Adipocyte (in vitro differentiated cells): ENCODE measurements around the gene HBZ.
"Not testable (repeated sequence)": the region's sequence is repeated elsewhere in the genome, so short reads cannot be mapped to it uniquely, and the experiment has no call there.

ENCODE experiments used
- DNase-seq: peaks from one replicate; pipeline ENCODE4 v3.0.0-alpha.2; 2015; ENCODE audit warnings: low read depth
- H3K27me3 ChIP-seq: replicated peaks from 2 replicates; pipeline ENCODE4 v1.7.0; 2013; ENCODE audit warnings: mild to moderate bottlenecking, low read length, moderate library complexity; ENCODE audit not compliant: control insufficient read depth, insufficient read depth
- H3K36me3 ChIP-seq: 2 replicates; pipeline ENCODE4 v1.7.0; 2013; ENCODE audit warnings: low read length, mild to moderate bottlenecking, moderate library complexity; ENCODE audit not compliant: control insufficient read depth, insufficient read depth, severe bottlenecking
- H3K4me1 ChIP-seq: 2 replicates; pipeline ENCODE4 v1.7.0; 2013; ENCODE audit warnings: mild to moderate bottlenecking, low read length, moderate library complexity; ENCODE audit not compliant: control insufficient read depth, insufficient read depth
- H3K4me3 ChIP-seq: 2 replicates; pipeline ENCODE4 v1.7.0; 2013; ENCODE audit warnings: mild to moderate bottlenecking, low read length, moderate library complexity
- H3K9ac ChIP-seq: 2 replicates; pipeline ENCODE4 v1.7.0; 2013; ENCODE audit warnings: mild to moderate bottlenecking, low read length, moderate library complexity
- H3K9me3 ChIP-seq: 2 replicates; pipeline ENCODE4 v1.7.0; 2013; ENCODE audit warnings: mild to moderate bottlenecking, low read length, moderate library complexity; ENCODE audit not compliant: control insufficient read depth

The HBZ gene

DNA sequence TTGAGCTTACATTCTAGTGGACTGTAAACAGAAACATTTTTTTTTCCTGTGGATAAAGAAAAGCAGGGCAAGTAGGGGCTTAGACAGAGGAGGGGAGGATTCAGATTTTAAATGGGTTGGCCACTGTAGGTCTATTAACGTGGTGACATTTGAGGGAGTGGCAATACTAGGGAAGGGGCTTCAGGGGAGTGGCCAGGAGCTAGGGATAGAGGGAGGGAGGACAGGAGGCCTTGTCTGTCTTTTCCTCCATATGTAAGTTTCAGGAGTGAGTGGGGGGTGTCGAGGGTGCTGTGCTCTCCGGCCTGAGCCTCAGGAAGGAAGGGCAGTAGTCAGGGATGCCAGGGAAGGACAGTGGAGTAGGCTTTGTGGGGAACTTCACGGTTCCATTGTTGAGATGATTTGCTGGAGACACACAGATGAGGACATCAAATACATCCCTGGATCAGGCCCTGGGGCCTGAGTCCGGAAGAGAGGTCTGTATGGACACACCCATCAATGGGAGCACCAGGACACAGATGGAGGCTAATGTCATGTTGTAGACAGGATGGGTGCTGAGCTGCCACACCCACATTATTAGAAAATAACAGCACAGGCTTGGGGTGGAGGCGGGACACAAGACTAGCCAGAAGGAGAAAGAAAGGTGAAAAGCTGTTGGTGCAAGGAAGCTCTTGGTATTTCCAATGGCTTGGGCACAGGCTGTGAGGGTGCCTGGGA, 6.8 kb downstream of the HBZ start:
- H3K9me3 ChIP-seq: no peaks in the 10 kb centered on the region
- H3K9ac ChIP-seq: no peak overlapping the region
- no peaks in the 10 kb centered on the region for H3K36me3 ChIP-seq
- H3K4me1 ChIP-seq: peaks cover 3% of the 10 kb centered on the region
- DNase-seq: no peak
- H3K4me3 ChIP-seq: no peak overlapping the region
- peaks cover 37% of the 10 kb centered on the region for H3K27me3 ChIP-seq

DNA sequence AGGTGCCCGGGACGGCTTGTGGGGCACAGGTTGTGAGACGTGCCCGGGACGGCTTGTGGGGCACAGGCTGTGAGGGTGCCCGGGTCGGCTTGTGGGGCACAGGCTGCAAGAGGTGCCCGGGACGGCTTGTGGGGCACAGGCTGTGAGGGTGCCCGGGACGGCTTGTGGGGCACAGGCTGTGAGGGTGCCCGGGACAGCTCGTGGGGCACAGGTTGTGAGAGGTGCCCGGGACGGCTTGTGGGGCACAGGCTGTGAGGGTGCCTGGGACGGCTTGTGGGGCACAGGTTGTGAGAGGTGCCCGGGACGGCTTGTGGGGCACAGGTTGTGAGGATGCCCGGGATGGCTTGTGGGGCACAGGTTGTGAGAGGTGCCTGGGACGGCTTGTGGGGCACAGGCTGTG, 7.8 kb downstream of the HBZ start:
- H3K36me3 ChIP-seq, H3K4me3 ChIP-seq, H3K4me1 ChIP-seq, DNase-seq, H3K9ac ChIP-seq, H3K9me3 ChIP-seq: not testable (repeated sequence)
- peaks cover 28% of the 10 kb centered on the region for H3K27me3 ChIP-seq

DNA sequence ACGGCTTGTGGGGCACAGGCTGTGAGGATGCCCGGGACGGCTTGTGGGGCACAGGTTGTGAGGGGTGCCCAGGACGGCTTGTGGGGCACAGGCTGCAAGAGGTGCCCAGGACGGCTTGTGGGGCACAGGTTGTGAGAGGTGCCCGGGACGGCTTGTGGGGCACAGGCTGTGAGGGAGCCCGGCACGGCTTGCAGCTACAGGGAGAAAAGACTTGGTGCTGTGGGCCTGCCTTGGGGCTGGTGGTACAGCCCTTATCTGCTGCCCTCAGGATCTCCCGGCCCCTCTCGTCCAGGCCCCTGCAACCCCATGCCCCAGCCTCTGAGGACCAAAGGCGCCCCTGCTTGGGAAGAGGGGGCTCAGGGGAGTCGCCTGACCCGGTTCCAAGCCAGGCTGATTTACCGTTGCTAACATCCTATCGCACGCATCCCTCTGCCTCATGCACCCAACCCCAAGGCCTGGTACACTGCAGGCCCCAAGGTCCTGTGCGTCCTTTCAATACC, 8.3 kb downstream of the HBZ start:
- no peaks in the 10 kb centered on the region for H3K9me3 ChIP-seq
- no peaks in the 10 kb centered on the region for H3K36me3 ChIP-seq
- H3K9ac ChIP-seq: no peak overlapping the region
- no peak overlapping the region for H3K4me3 ChIP-seq
- DNase-seq: no peak
- peaks cover 28% of the 10 kb centered on the region for H3K27me3 ChIP-seq
- H3K4me1 ChIP-seq: peaks cover 2% of the 10 kb centered on the region

DNA sequence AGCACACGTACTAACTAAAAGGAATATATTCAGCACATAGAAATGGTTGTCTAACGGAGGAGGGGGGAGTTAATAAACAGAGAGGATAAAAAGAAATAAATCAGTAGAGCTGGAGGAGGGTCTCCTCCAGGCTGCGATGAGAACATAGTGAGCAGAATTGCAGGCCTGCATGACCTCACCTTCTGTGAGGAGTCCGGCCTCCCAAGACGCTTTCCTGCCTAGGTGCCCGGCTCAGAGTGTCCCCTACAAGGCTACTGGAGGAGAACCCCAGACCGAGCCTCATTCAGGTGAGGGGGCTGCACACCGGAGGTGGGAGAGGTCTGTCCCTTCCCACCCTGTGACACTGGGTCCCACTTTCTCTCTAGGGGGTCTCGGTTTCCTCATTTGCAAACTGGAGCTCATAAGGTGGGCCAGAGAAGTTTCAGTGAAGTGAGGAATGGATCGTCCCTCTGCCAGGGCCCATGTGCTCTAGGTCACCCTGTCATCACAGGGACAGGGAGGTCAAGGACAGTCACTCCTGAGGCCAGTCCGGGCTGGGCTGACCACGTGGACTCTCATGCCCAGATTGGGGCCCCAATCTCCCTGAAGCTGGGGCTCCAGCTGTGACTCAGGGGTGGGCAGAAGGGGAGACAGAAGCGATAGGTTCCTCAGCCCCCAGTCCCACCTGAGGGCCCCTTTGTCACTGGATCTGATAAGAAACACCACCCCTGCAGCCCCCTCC, 10.0 kb downstream of the HBZ start:
- Histone ChIP-seq H3K27me3 (peaks cover 31% of the 10 kb centered on the region), H3K9ac (no peak overlapping the region), H3K4me1 (peaks cover 2% of the 10 kb centered on the region), H3K36me3 (no peaks in the 10 kb centered on the region), H3K4me3 (no peak overlapping the region), H3K9me3 (no peaks in the 10 kb centered on the region)
- DNase-seq: no peak

DNA sequence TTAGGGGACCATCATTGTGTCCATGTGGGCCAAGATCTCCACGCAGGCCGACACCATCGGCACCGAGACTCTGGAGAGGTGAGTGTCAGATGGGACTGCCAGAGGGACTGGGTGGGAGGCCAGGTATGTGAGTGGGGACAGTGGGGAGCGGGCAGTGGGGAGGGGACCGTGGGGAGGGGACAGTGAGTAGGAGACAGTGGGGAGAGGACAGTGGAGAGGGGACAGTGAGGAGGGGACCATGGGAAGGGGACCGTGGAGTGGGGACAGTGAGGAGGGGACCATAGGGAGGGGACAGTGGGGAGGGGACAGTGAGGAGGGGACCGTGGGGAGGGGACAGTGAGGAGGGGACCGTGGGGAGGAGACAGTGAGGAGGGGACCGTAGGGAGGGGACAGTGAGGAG, 10.7 kb downstream of the HBZ start:
- not testable (repeated sequence) for H3K36me3 ChIP-seq, H3K9ac ChIP-seq, H3K4me3 ChIP-seq, DNase-seq, H3K9me3 ChIP-seq, H3K4me1 ChIP-seq
- H3K27me3 ChIP-seq: peaks cover 37% of the 10 kb centered on the region

DNA sequence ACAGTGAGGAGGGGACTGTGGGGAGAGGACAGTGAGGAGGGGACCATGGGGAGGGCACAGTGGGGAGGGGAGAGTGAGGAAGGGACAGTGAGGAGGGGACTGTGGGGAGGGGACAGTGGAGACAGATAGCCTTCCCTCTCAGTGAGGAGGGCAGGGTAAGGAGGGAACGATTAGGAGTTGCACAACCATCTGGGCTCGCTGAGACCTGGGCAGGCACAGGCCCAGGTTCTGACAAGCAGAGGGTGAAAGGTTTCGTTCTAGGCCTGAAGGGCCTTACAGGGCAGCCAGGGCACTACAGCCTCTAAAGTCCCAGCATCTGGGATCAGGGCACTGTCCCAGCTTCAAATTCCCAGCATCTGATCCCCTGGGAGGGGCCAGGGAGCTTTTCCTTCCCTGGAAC, 11.3 kb downstream of the HBZ start:
- not testable (repeated sequence) for H3K9ac ChIP-seq, H3K4me1 ChIP-seq, H3K4me3 ChIP-seq, H3K36me3 ChIP-seq, DNase-seq, H3K9me3 ChIP-seq
- peaks cover 39% of the 10 kb centered on the region for H3K27me3 ChIP-seq

DNA sequence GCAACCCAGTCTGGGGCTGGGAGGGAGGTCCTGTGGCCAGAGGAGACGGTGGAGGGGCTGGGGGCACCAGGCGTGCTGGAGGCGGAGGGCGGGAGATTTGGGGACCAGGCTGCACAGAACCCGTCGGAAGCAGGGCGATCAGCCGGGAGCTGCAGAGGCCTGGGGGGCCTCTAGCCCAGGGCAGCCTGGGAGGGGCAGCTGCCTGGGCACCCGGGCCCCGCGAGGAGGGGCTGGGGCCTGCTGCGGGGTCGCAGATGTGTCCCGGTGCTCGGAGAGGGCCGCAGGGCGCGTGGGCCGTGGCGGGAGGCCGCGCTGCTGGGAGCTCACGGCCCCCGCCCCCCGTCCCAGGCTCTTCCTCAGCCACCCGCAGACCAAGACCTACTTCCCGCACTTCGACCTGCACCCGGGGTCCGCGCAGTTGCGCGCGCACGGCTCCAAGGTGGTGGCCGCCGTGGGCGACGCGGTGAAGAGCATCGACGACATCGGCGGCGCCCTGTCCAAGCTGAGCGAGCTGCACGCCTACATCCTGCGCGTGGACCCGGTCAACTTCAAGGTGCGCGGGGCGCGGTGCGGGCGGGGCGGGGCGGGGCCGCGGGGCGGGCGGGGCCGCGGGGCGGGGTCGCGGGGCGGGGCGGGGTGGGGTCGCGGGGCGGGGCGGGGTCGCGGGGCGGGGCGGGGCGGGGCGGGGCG, 11.8 kb downstream of the HBZ start:
- DNase-seq, H3K9me3 ChIP-seq, H3K4me3 ChIP-seq, H3K36me3 ChIP-seq, H3K9ac ChIP-seq, H3K4me1 ChIP-seq: not testable (repeated sequence)
- peaks cover 42% of the 10 kb centered on the region for H3K27me3 ChIP-seq

DNA sequence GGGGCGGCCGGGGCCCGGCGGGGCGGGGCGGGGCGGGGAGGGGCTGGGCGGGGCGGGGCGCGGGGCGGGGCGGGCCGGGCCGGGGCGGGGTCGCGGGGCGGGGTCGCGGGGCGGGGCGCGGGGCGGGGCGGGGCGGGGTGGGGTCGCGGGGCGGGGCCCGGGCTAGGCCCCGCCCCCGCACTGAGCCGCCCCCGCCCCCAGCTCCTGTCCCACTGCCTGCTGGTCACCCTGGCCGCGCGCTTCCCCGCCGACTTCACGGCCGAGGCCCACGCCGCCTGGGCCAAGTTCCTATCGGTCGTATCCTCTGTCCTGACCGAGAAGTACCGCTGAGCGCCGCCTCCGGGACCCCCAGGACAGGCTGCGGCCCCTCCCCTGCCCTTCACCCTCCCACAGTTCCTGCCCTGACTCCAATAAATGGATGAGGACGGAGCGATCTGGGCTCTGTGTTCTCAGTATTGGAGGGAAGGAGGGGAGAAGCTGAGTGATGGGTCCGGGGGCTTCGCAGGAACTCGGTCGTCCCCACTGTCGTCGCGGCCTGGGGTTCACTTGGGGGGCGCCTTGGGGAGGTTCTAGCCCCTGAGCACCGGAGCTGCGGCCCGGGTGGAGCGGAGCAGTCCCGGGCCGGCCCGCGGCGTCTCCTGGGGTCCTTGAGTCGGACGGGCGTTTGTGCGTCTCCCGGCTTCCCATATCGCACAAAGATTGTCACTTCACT, 12.5 kb downstream of the HBZ start:
- H3K9me3 ChIP-seq: no peaks in the 10 kb centered on the region
- peaks cover 2% of the 10 kb centered on the region for H3K4me1 ChIP-seq
- no peak for DNase-seq
- no peaks in the 10 kb centered on the region for H3K36me3 ChIP-seq
- no peak overlapping the region for H3K9ac ChIP-seq
- H3K4me3 ChIP-seq: no peak overlapping the region
- peaks cover 40% of the 10 kb centered on the region for H3K27me3 ChIP-seq

DNA sequence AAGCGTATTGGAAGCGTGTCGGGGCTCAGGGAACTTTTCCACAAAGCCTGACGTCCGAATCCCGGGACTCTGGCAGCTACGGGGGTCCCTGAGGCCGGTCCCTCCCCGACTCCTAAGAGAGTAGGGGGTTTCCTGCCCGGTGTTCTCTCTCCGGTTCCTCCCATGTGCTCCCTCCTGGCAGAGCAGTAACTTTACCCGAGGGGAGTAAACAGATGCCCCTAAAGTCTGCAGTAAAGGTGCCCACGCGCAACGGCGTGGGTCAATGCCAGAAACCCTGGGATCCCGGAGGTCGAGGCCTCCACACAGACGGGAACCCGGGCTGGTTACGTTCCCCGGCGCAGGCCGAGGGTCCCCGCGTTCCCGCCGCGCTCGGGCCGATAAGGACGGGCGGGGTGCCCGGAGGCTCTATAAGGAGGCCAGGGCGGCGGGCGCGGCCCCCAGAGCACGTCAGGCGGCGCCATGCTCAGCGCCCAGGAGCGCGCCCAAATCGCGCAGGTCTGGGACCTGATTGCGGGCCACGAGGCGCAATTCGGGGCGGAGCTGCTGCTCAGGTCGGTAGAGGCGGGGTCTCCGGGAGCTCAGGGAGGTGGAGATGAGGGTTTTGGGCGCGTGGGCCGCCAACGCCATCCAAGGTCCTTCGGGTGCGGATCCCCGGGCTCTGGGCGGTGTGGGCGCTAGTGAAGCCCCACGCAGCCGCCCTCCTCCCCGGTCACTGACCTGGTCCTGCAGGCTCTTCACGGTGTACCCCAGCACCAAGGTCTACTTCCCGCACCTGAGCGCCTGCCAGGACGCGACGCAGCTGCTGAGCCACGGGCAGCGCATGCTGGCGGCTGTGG, 13.3 kb downstream of the HBZ start, which contains the start of gene HBM:
Gene HBM, plus strand, starts transcription at position 440 of the 836 bp plus-strand sequence. Its CDS starts 20 bp downstream, at position 460.
- H3K4me1 ChIP-seq: peaks cover 2% of the 10 kb centered on the region
- H3K36me3 ChIP-seq: no peaks in the 10 kb centered on the region
- no peak for DNase-seq
- peaks cover 41% of the 10 kb centered on the region for H3K27me3 ChIP-seq
- no peak within 1 kb of the TSS for H3K4me3 ChIP-seq
- H3K9ac ChIP-seq: no peak within 1 kb of the TSS
- H3K9me3 ChIP-seq: no peaks in the 10 kb centered on the region

DNA sequence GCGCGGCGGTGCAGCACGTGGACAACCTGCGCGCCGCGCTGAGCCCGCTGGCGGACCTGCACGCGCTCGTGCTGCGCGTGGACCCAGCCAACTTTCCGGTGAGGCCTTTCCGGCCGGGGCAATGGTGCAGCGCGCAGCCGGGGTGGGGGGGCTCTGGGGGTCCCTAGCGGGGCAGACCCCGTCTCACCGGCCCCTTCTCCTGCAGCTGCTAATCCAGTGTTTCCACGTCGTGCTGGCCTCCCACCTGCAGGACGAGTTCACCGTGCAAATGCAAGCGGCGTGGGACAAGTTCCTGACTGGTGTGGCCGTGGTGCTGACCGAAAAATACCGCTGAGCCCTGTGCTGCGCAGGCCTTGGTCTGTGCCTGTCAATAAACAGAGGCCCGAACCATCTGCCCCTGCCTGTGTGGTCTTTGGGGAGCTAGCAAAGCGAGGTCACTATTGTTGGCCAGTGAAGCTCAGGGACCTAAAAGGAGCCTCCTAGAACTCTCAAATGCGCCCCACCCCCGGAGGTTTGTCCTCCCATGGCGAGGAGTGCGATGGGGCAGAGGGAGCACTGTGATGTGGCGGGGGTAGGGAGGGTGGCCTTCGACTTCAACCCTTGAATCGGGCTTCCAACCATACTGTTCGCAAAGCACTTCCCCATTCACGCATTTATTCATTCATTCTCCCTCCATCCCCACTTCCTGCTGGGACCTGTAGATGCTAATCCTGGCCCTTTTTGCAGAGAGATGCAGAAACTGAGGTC, 14.1 kb downstream of the HBZ start:
- DNase-seq: no peak
- H3K9ac ChIP-seq: no peak overlapping the region

More for the DNA sequence above, 14.1 kb downstream of the HBZ start:
- H3K27me3 ChIP-seq: peaks cover 43% of the 10 kb centered on the region
- H3K36me3 ChIP-seq: no peaks in the 10 kb centered on the region
- H3K4me3 ChIP-seq: no peak overlapping the region
- no peaks in the 10 kb centered on the region for H3K9me3 ChIP-seq
- H3K4me1 ChIP-seq: peaks cover 2% of the 10 kb centered on the region
